Mucosa of rectum (tissue), 2 donors: ENCODE measurements around the gene TEFM.
"Not testable (repeated sequence)": the region's sequence is repeated elsewhere in the genome, so short reads cannot be mapped to it uniquely, and the experiment has no call there.

ENCODE experiments used
- H3K27ac ChIP-seq, 2 donors: one replicate each; pipeline ENCODE4 v1.7.0; 2013; ENCODE audit warnings: inconsistent platforms in 2 of 2, low read depth in 2 of 2, low read length in 2 of 2
- H3K27me3 ChIP-seq, 2 donors: one replicate each; pipeline ENCODE4 v1.7.0; 2013; ENCODE audit warnings: low read length in 2 of 2; ENCODE audit not compliant: control insufficient read depth in 2 of 2, insufficient read depth in 2 of 2
- H3K36me3 ChIP-seq, 2 donors: one replicate each; pipeline ENCODE4 v1.7.0; 2013; ENCODE audit warnings: low read length in 2 of 2; ENCODE audit not compliant: control insufficient read depth in 2 of 2, insufficient read depth in 2 of 2
- H3K4me1 ChIP-seq, 2 donors: one replicate each; pipeline ENCODE4 v1.7.0; 2013; ENCODE audit warnings: low read length in 2 of 2, mild to moderate bottlenecking in 1 of 2; ENCODE audit not compliant: control insufficient read depth in 2 of 2, insufficient read depth in 2 of 2
- H3K4me3 ChIP-seq, 2 donors: one replicate each; pipeline ENCODE4 v1.7.0; 2013; ENCODE audit warnings: low read length in 2 of 2
- H3K9ac ChIP-seq, 2 donors: one replicate each; pipeline ENCODE4 v1.7.0; 2013; ENCODE audit warnings: low read length in 2 of 2, low read depth in 1 of 2, mild to moderate bottlenecking in 1 of 2
- H3K9me3 ChIP-seq, 2 donors: one replicate each; pipeline ENCODE4 v1.7.0; 2013; ENCODE audit warnings: low read length in 2 of 2; ENCODE audit not compliant: control insufficient read depth in 2 of 2
- donor health status: healthy.
- donor health status: Normal muscosa, but diverticular disease.

TEFM gene

DNA sequence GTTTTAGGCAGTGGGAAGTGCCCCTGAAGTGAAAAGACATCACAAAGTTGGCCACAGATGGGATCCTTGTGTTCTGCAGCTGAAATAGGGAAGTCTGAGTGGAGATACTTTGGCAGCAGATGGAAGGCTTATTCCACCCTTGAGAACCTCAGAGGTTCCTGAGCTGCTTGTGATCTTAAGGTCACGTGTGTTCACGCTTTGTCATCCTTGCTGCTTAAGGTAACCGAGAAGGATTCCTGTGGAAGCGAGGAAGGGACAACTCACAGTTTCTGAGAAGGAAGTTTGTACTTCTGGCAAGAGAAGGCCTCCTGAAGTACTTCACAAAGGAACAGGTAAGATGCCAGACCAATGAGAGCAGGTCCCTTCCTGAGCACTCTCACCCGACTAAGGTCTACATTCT is 27.9 kb upstream of the TEFM start:
- Histone ChIP-seq H3K9me3 (no peaks in the 10 kb centered on the region), H3K27ac (no peak overlapping the region), H3K4me1 (no peaks in the 10 kb centered on the region), H3K36me3 (no peaks in the 10 kb centered on the region), H3K4me3 (no peak overlapping the region), H3K9ac (no peak overlapping the region), H3K27me3 (no peaks in the 10 kb centered on the region)

GRCh38 chr17:30931582-30931981 is 25.5 kb upstream of the TEFM start:
- not testable (repeated sequence) for H3K27ac ChIP-seq, H3K9me3 ChIP-seq, H3K9ac ChIP-seq, H3K4me3 ChIP-seq, H3K36me3 ChIP-seq, H3K4me1 ChIP-seq, H3K27me3 ChIP-seq

DNA sequence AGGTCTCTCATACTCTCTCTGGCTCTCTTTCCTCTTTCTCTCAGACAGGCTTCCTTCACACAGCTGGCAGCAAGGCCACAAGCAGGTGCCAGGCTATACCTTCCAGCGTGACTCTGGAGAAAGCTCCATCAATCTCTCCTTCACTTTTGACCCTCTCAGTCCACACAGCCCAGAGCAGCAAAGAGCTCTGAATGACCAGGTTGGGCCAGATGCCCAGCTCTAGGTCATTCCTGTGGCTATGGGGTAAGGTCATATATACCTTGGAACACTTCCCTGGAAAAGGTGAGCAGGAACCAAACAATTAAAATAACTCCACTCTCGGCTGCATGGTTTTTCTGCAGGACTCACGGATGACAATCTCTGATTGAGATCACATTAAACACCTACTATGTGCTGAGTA is 24.5 kb upstream of the TEFM start:
- no peak overlapping the region for H3K9ac ChIP-seq
- no peaks in the 10 kb centered on the region for H3K36me3 ChIP-seq
- no peaks in the 10 kb centered on the region for H3K4me1 ChIP-seq
- no peak overlapping the region for H3K4me3 ChIP-seq
- H3K9me3 ChIP-seq: no peaks in the 10 kb centered on the region
- peaks cover 0 to 4% of the 10 kb centered on the region in 2 donors for H3K27me3 ChIP-seq
- H3K27ac ChIP-seq: no peak overlapping the region

DNA sequence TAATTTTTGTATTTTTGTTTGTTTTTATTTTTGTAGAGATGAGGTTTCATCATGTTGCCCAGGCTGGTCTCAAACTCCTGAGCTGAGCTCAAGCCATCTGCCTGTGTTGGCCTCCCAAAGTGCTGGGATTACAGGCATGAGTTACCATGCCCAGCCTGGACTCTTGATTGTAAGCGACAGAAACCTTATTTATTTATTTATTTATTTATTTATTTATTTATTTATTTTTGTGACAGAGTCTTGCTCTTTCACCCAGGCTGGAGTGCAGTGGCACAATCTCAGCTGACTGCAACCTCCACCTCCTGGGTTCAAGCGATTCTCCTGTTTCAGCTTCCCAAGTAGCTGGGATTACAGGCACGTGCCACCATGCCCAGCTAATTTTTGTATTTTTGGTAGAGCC is 23.8 kb upstream of the TEFM start:
- not testable (repeated sequence) for H3K36me3 ChIP-seq, H3K4me1 ChIP-seq, H3K9me3 ChIP-seq, H3K9ac ChIP-seq, H3K27ac ChIP-seq, H3K4me3 ChIP-seq, H3K27me3 ChIP-seq

- H3K9ac ChIP-seq: no peak overlapping the region
- H3K27ac ChIP-seq: no peak overlapping the region
- peaks cover 4% of the 10 kb centered on the region in 2 donors for H3K27me3 ChIP-seq
- H3K4me1 ChIP-seq: no peaks in the 10 kb centered on the region
- no peaks in the 10 kb centered on the region for H3K36me3 ChIP-seq
- H3K9me3 ChIP-seq: no peaks in the 10 kb centered on the region
- H3K4me3 ChIP-seq: no peak overlapping the region
Observed at GRCh38 chr17:30929081-30929633, 23.1 kb upstream of the TEFM start.

GRCh38 chr17:30928584-30928983 is 22.5 kb upstream of the TEFM start:
- peaks cover 4 to 5% of the 10 kb centered on the region in 2 donors for H3K27me3 ChIP-seq
- H3K9ac ChIP-seq: no peak overlapping the region
- H3K4me3 ChIP-seq: no peak overlapping the region
- H3K27ac ChIP-seq: no peak overlapping the region
- no peaks in the 10 kb centered on the region for H3K9me3 ChIP-seq
- H3K4me1 ChIP-seq: no peaks in the 10 kb centered on the region
- H3K36me3 ChIP-seq: no peaks in the 10 kb centered on the region

DNA sequence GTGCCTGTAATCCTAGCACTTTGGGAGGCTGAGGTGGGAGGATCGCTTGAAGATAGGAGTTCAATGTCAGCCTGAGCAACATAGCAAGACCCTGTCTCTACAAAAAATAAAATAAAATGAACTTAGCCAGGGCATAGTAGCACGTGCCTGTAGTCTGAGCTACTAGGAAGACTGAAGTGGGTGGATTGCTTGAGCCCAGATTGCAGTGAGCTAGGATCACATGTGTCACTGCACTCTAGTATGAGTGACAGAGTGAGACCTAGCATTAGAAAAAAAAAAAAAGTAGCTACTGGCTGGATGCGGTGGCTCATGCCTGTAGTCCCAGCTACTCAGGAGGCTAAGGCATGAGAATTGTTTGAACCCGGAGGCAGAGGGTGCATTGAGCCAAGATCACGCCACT is 21.7 kb upstream of the TEFM start:
- no peaks in the 10 kb centered on the region for H3K4me1 ChIP-seq
- peaks cover 7 to 10% of the 10 kb centered on the region in 2 donors for H3K27me3 ChIP-seq
- H3K36me3 ChIP-seq: no peaks in the 10 kb centered on the region
- no peak overlapping the region for H3K4me3 ChIP-seq
- H3K9ac ChIP-seq: no peak overlapping the region
- H3K9me3 ChIP-seq: no peaks in the 10 kb centered on the region
- no peak overlapping the region for H3K27ac ChIP-seq

- no peak overlapping the region for H3K4me3 ChIP-seq
- no peaks in the 10 kb centered on the region for H3K9me3 ChIP-seq
- H3K9ac ChIP-seq: no peak overlapping the region
- H3K27ac ChIP-seq: no peak overlapping the region
- H3K36me3 ChIP-seq: no peaks in the 10 kb centered on the region
- H3K4me1 ChIP-seq: peaks cover 3 to 5% of the 10 kb centered on the region in 2 donors
- H3K27me3 ChIP-seq: peaks cover 11 to 12% of the 10 kb centered on the region in 2 donors
Observed at GRCh38 chr17:30926516-30926915, 20.5 kb upstream of the TEFM start.

DNA sequence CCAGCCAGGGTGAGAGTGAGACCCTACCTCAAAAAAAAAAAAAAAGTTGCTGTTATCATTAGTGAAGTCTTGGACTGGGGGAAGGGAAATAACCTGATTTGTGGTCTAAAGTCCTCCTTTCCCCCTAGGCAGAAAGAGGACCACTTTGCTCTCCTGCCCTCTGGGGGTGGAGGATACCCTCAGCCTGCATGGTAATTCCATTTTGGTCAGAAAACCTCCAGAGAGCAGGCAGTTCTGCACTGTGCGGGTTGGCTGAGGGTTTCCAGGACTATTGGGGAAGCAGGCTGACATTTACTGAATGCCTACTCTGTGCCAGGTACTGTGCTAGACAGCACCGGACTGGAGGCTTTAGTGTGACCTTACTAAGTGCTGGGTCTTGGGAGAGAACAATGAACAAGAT is 18.3 kb upstream of the TEFM start:
- no peaks in the 10 kb centered on the region for H3K9me3 ChIP-seq
- no peaks in the 10 kb centered on the region for H3K36me3 ChIP-seq
- peaks cover 15 to 19% of the 10 kb centered on the region in 2 donors for H3K27me3 ChIP-seq
- peaks cover 3 to 7% of the 10 kb centered on the region in 2 donors for H3K4me1 ChIP-seq
- H3K4me3 ChIP-seq: no peak overlapping the region
- no peak overlapping the region for H3K9ac ChIP-seq
- H3K27ac ChIP-seq: no peak overlapping the region

DNA sequence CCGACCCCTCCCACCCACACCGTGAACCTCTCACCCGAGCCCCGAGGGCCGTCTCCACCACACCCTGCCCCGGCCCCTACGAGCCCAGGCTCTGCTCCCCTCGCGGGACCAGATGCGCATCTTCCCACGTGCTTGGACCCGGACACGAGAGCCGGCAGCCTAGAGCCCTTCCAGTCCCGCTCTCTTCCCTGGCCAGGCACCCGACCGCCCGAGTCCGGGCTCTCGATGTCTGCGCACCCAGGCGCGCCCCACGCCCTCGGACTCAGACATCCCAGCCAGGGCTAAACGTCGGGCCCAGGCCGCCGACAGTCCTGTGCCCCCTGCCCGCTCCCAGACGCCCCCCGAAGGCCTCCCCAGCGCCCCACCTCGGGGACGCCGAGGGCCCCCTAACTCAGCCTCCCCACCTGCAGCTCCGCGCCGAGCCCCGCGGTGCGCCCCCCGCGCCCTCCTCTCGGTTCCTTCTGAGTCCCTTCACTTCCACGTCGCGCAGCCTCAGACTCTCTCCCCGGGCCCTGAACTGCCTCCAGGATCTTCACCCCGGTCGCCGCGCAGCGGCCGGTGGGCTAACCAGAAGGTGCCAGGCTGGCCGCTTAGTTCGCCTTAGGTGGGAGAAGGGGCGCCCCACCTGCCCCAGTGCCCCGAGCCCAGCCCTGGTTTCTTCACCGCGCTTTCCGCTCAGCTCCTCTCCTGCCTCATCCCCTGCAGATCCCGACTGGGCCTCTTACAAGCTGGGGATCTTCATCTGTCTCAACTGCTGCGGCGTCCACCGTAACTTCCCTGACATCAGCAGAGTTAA is 16.4 kb upstream of the TEFM start:
- Histone ChIP-seq H3K4me3 (peak overlapping the region; percentile 63 to 69), H3K9me3 (no peaks in the 10 kb centered on the region), H3K9ac (peak overlapping the region in 1 of 2 donors; percentile 62), H3K27me3 (peaks cover 15 to 19% of the 10 kb centered on the region in 2 donors), H3K4me1 (peaks cover 3 to 7% of the 10 kb centered on the region in 2 donors), H3K27ac (peak overlapping the region; percentile 32 to 45), H3K36me3 (no peaks in the 10 kb centered on the region)
